Mesenchymal stem cell (in vitro differentiated cells and primary cell): ENCODE results near the gene MPDU1.

Source experiments
- DNase-seq: peaks from one replicate; pipeline ENCODE4 v3.0.0-alpha.2; 2013
- H2AFZ ChIP-seq: one replicate; pipeline ENCODE4 v1.6.1; 2013; ENCODE audit warnings: low read depth, mild to moderate bottlenecking, control low read depth, inconsistent platforms, low read length, moderate library complexity
- H2AK5ac ChIP-seq: 2 replicates; pipeline ENCODE4 v1.6.1; 2013; ENCODE audit warnings: low read length, moderate library complexity, mild to moderate bottlenecking, inconsistent platforms; ENCODE audit not compliant: severe bottlenecking
- H2BK120ac ChIP-seq: one replicate; pipeline ENCODE4 v1.6.1; 2013; ENCODE audit warnings: low read depth, mild to moderate bottlenecking, inconsistent platforms, low read length, moderate library complexity
- H2BK12ac ChIP-seq, 2 experiments: one replicate each; pipeline ENCODE4 v1.6.1; 2013; ENCODE audit warnings: inconsistent platforms in 2 of 2, low read length in 2 of 2, mild to moderate bottlenecking in 2 of 2, moderate library complexity in 2 of 2, control low read depth in 1 of 2
- H2BK15ac ChIP-seq: one replicate; pipeline ENCODE4 v1.6.1; 2013; ENCODE audit warnings: mild to moderate bottlenecking, low read depth, inconsistent platforms; ENCODE audit not compliant: poor library complexity, severe bottlenecking
- H2BK5ac ChIP-seq: 2 replicates; pipeline ENCODE4 v1.6.1; 2013; ENCODE audit warnings: low read depth, mild to moderate bottlenecking, low read length, control low read depth, inconsistent platforms; ENCODE audit not compliant: poor library complexity, severe bottlenecking
- H3K14ac ChIP-seq, 2 experiments: one replicate each; pipeline ENCODE4 v1.6.1; 2013; ENCODE audit warnings: inconsistent platforms in 2 of 2, low read length in 2 of 2, control low read depth in 1 of 2, mild to moderate bottlenecking in 1 of 2, moderate library complexity in 1 of 2
- H3K18ac ChIP-seq, 2 experiments: one replicate each; pipeline ENCODE4 v1.6.1; 2013; ENCODE audit warnings: inconsistent platforms in 2 of 2, low read length in 2 of 2, control low read depth in 1 of 2, low read depth in 1 of 2, mild to moderate bottlenecking in 1 of 2
- H3K23ac ChIP-seq, 2 experiments: one replicate each; pipeline ENCODE4 v1.6.1; 2013; ENCODE audit warnings: inconsistent platforms in 2 of 2, low read length in 2 of 2, mild to moderate bottlenecking in 2 of 2, moderate library complexity in 2 of 2, control low read depth in 1 of 2
- H3K27ac ChIP-seq: 2 replicates; pipeline ENCODE4 v1.5.1; 2013; ENCODE audit warnings: mild to moderate bottlenecking, moderate library complexity, low read length, control low read depth, inconsistent platforms; ENCODE audit not compliant: poor library complexity, severe bottlenecking
- H3K27me3 ChIP-seq, 2 experiments: 2 replicates each; pipeline versions ENCODE4 v1.6.1 to v1.7.0; 2013; ENCODE audit warnings: low read length in 2 of 2, mild to moderate bottlenecking in 2 of 2, moderate library complexity in 2 of 2, control low read depth in 1 of 2, inconsistent platforms in 1 of 2; ENCODE audit not compliant: control insufficient read depth in 1 of 2, insufficient read depth in 1 of 2
- H3K36me3 ChIP-seq, 2 experiments: 2 replicates each; pipeline versions ENCODE4 v1.6.1 to v1.7.0; 2013; ENCODE audit warnings: low read length in 2 of 2, control low read depth in 1 of 2, inconsistent platforms in 1 of 2, low read depth in 1 of 2, mild to moderate bottlenecking in 1 of 2; ENCODE audit not compliant: insufficient read depth in 2 of 2, control insufficient read depth in 1 of 2
- H3K4ac ChIP-seq, 2 experiments: one replicate each; pipeline ENCODE4 v1.6.1; 2013; ENCODE audit warnings: inconsistent platforms in 2 of 2, low read length in 2 of 2, mild to moderate bottlenecking in 2 of 2, moderate library complexity in 2 of 2, control low read depth in 1 of 2, low read depth in 1 of 2
- H3K4me1 ChIP-seq: 2 replicates; pipeline ENCODE4 v1.6.1; 2013; ENCODE audit warnings: low read depth, low read length, control low read depth; ENCODE audit not compliant: control insufficient read depth, insufficient read depth
- H3K4me2 ChIP-seq: 2 replicates; pipeline ENCODE4 v1.6.1; 2013; ENCODE audit warnings: low read length, mild to moderate bottlenecking, inconsistent platforms; ENCODE audit not compliant: poor library complexity, severe bottlenecking
- H3K4me3 ChIP-seq, 2 experiments: 2 replicates each; pipeline versions ENCODE4 v1.5.1 to v1.7.0; 2013; ENCODE audit warnings: low read length in 2 of 2, mild to moderate bottlenecking in 2 of 2, control low read depth in 1 of 2, low read depth in 1 of 2; ENCODE audit not compliant: insufficient read depth in 1 of 2
- H3K79me1 ChIP-seq: replicated peaks from 2 replicates; pipeline ENCODE4 v1.6.1; 2013; ENCODE audit warnings: mild to moderate bottlenecking, control low read depth, low read length, inconsistent platforms; ENCODE audit not compliant: poor library complexity, severe bottlenecking
- H3K9ac ChIP-seq: 2 replicates; pipeline ENCODE4 v1.7.0; 2013; ENCODE audit warnings: mild to moderate bottlenecking, low read length, moderate library complexity
- H3K9me3 ChIP-seq: 2 replicates; pipeline ENCODE4 v1.7.0; 2013; ENCODE audit warnings: mild to moderate bottlenecking, low read length; ENCODE audit not compliant: control insufficient read depth
- H4K8ac ChIP-seq: one replicate; pipeline ENCODE4 v1.6.1; 2013; ENCODE audit warnings: inconsistent platforms, mild to moderate bottlenecking, low read length, moderate library complexity
- H4K91ac ChIP-seq: one replicate; pipeline ENCODE4 v1.6.1; 2013; ENCODE audit warnings: mild to moderate bottlenecking, low read length, inconsistent platforms
- WGBS: methylation state at CpG from one replicate; pipeline ENCODE4 v1.1.7; 2013; ENCODE audit warnings: mixed read lengths; 5-methylcytosine and 5-hydroxymethylcytosine counted together

MPDU1 gene

GRCh38 chr17:7611635-7612293 lies 28.1 kb downstream of the MPDU1 start:
- no peak for DNase-seq
- Histone ChIP-seq H3K27me3 (no peaks in the 10 kb centered on the region), H2BK12ac (no peak overlapping the region), H3K4ac (no peak overlapping the region), H2BK120ac (no peak overlapping the region), H3K14ac (no peak overlapping the region), H4K91ac (no peak overlapping the region), H3K4me3 (peak overlapping the region in 1 of 2 experiments; percentile 28), H3K36me3 (peaks cover 3 to 29% of the 10 kb centered on the region in 2 experiments), H2BK5ac (no peak overlapping the region), H3K79me1 (peaks cover 2% of the 10 kb centered on the region), H4K8ac (no peak overlapping the region), H2AFZ (no peak overlapping the region), H2AK5ac (peak overlapping the region; percentile 35), H2BK15ac (no peak overlapping the region), H3K4me1 (peaks cover 4% of the 10 kb centered on the region), H3K4me2 (peak overlapping the region; percentile 58), H3K27ac (no peak overlapping the region), H3K9me3 (no peaks in the 10 kb centered on the region), H3K23ac (no peak overlapping the region), H3K9ac (peak overlapping the region; percentile 37), H3K18ac (no peak overlapping the region)
- WGBS: 67% methylated on average over 1 of the region's 3 CpGs

- WGBS: 93% methylated on average over 1 of the region's 1 CpG
- no peak overlapping the region for H3K14ac ChIP-seq
Observed at GRCh38 chr17:7612294-7612640, 28.6 kb downstream of the MPDU1 start.

GRCh38 chr17:7613769-7614424 lies 30.2 kb downstream of the MPDU1 start:
- peaks cover 0 to 24% of the 10 kb centered on the region in 2 experiments for H3K36me3 ChIP-seq

More at GRCh38 chr17:7612294-7612640, 28.6 kb downstream of the MPDU1 start:
- Histone ChIP-seq H3K18ac (no peak overlapping the region), H3K36me3 (peaks cover 3 to 29% of the 10 kb centered on the region in 2 experiments), H3K23ac (no peak overlapping the region), H3K79me1 (peaks cover 2% of the 10 kb centered on the region), H3K4me2 (peak overlapping the region; percentile 58), H2BK120ac (no peak overlapping the region), H4K8ac (no peak overlapping the region), H2BK15ac (no peak overlapping the region), H3K27me3 (no peaks in the 10 kb centered on the region), H3K4me1 (peaks cover 4% of the 10 kb centered on the region), H3K27ac (no peak overlapping the region), H2BK5ac (no peak overlapping the region), H3K4ac (no peak overlapping the region), H2AFZ (no peak overlapping the region), H2BK12ac (no peak overlapping the region), H3K9ac (peak overlapping the region; percentile 37), H3K9me3 (no peaks in the 10 kb centered on the region), H2AK5ac (no peak overlapping the region), H3K4me3 (peak overlapping the region in 1 of 2 experiments; percentile 28), H4K91ac (no peak overlapping the region)
- DNase-seq: no peak

More at GRCh38 chr17:7613769-7614424, 30.2 kb downstream of the MPDU1 start:
- Histone ChIP-seq H3K14ac (peak overlapping the region in 1 of 2 experiments; percentile 91), H3K79me1 (peaks cover 2% of the 10 kb centered on the region), H3K4ac (peak overlapping the region in 1 of 2 experiments; percentile 97), H2AK5ac (no peak overlapping the region), H3K23ac (peak overlapping the region; percentile 34 to 80), H2BK15ac (no peak overlapping the region), H3K4me2 (peak overlapping the region; percentile 70), H2BK12ac (no peak overlapping the region), H3K9me3 (no peaks in the 10 kb centered on the region), H3K4me1 (peaks cover 3% of the 10 kb centered on the region), H2AFZ (peak overlapping the region; percentile 77), H4K8ac (peak overlapping the region; percentile 57), H3K4me3 (peak overlapping the region; percentile 95 to 96), H3K27me3 (no peaks in the 10 kb centered on the region), H3K27ac (peak overlapping the region; percentile 79), H4K91ac (peak overlapping the region; percentile 56), H3K9ac (peak overlapping the region; percentile 95), H2BK120ac (peak overlapping the region; percentile 83), H2BK5ac (peak overlapping the region; percentile 66), H3K18ac (peak overlapping the region; percentile 66 to 78)
- peak; percentile 63 for DNase-seq
- 11% methylated on average over 20 of the region's 20 CpGs for WGBS
